ENCODE data around the gene NCEH1.
"Not testable (repeated sequence)": the region's sequence is repeated elsewhere in the genome, so short reads cannot be mapped to it uniquely, and the experiment has no call there.

The NCEH1 gene

DNA sequence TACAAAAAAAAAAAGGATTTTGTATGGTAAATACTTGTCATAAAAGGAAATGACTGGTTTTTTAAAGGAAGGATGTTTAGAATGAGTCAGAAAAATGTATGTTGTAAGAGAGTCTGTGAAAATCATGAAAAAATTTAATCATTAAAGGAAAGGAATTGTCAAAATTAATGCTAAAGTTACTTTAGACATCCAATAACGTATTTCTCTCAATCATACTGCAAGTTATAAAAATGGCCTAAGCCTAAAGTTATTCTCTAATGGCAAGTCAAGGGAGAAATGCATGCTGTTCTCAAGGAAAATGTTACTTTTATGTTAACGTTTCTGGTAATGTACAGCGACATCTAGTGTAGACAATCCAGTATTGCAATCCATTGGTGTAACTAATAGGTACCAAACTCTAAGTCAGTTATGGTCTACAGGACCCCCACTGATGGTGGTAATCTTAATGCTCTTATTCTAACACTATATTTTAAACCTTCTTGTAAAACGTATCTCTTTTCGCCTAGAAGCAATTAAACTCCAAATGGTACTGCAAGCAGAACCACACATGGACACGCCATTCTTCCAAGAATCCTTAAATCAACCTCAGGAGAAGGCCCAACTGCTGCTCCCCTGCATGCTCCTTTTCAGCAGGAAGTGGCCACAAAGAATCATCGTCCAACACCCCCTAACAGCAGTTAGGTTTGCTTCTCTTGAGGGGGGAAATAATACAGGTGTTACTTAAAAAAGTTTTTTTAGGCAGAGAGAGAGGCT is 35.2 kb downstream of the NCEH1 start:
- no peak for DNase-seq

DNA sequence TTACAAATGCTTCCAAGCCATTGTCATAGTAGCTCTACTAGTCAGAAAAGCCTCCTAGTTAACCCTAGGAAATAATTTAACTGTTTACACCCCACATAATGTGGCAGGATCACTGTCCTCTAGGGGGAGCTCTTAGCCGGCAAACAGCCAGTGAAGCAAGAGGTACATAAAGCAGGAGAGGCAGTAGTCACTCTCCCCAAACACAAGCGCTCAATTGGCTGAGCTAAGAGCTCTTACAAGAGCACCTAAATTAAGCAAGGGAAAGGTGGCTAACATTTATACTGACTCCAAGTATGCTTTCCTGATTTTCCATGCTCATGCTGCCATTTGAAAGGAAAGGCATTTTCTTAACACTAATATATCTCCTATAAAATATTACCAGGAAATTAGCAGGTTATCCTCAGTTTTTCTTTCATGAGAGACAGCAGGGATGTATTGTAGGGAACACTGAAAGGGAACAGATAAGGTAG is 37.6 kb downstream of the NCEH1 start:
- no peak for DNase-seq

DNA sequence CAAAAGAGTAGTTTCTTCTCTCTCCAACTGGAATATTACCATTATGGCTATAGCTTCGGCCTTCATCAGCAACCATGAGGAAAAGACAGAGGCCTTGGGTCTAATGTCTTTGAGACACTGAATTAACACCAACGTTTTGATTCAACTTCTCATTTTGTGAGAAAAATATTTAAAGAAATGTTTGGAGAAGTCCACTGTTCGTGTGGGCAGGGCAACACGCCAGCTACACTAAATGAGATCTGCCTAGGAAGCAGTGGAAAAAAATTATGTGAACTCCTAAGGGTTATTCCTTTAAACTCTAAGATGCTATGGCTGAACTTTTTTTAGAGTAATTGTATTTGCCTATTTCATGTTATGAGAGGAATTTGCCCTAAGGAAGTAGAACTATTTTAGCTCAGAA is 41.8 kb downstream of the NCEH1 start:
- DNase-seq: no peak

DNA sequence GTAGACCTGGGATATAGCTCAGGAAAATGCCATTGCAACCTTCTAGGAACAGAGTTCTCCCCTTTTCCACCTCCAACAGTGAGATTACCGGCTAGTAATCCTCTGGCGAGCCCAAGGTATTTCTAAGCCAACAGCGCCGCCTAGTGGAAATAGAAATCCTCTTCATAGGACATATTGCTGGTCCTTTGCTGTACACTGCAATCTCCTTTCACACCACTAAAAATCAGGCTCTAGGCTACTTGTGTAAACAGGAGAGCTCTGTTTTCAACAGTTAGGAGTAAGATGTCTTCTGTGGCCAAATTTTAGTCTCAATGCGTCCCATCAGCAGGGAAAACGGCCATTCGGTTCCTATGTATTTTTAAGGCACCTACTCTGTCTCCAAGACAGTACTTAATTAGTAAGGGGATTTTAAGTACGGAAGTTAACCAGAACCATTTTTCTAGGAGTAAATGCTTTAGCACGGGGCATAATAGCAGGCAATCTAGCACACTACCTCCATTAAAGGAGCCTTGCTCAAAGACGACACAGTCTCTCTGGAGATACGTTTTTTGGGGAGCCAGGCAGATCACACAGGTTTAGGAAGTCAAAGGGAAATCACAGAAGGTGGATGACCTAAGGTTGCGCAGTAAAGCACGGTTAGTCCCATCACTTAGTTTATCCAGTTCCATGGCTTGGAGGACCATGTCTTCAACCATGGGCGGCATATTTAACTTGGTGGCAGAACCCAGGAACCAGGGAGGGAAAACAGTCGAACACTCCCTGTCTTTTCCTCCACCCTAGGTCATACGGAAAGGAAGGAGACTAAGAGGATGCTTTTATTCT is 43.8 kb downstream of the NCEH1 start:
- no peak for DNase-seq

DNA sequence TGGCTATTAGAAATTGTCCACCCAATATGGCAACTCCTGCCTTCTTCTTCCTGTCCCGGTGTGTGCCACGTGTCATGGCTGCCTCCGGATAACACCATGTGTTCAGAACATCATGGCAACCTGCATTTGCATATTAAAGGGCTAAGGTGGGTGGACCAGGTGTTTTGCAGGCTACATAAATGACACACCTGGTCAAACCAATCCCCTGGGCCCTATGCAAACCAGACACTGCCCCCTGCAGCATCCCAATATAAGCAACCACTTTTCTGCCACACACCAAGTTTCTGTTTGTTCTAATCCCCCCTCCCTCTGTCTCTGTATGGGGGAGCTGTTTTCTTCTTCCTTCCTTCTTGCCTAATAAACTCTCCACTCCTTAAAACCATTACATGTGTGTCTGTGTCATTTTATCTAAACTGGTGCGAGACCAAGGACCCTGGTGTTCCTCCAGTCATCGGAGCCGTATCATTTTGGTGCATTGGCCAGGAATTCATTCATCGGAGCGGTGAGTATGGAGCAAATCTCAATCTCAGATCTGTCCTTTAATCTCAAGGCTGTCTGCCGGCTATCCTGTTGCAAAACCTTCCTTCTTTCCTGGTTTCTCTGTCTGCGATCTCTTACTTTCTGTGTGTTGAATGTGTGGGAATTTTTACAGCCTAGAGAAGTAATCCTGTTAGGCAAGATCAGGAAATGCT is 44.5 kb downstream of the NCEH1 start:
- no peak for DNase-seq

DNA sequence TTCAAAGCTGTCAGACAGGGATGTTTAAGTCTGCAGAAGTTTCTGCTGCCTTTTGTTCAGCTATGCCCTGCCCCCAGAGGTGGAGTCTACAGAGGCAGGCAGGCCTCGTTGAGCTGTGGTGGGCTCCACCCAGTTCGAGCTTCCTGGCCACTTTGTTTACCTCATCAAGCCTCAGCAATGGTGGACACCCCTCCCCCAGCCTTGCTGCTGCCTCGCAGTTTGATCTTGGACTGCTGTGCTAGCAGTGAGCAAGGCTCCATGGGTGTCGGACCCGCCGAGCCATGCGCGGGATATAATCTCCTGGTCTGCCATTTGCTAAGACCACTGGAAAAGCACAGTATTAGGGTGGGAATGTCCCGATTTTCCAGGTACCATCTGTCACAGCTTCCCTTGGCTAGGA is 45.4 kb downstream of the NCEH1 start:
- not testable (repeated sequence) for DNase-seq

DNA sequence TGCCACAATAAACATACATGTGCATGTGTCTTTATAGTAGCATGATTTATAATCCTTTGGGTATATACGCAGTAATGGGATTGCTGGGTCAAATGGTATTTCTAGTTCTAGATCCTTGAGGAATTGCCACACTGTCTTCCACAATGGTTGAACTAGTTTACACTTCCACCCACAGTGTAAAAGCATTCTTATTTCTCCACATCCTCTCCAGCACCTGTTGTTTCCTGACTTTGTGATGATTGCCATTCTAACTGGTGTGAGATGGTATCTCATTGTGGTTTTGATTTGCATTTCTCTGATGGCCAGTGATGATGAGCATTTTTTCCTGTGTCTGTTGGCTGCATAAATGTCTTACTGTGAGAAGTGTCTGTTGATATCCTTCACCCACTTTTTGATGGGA is 50.4 kb downstream of the NCEH1 start:
- not testable (repeated sequence) for DNase-seq

DNA sequence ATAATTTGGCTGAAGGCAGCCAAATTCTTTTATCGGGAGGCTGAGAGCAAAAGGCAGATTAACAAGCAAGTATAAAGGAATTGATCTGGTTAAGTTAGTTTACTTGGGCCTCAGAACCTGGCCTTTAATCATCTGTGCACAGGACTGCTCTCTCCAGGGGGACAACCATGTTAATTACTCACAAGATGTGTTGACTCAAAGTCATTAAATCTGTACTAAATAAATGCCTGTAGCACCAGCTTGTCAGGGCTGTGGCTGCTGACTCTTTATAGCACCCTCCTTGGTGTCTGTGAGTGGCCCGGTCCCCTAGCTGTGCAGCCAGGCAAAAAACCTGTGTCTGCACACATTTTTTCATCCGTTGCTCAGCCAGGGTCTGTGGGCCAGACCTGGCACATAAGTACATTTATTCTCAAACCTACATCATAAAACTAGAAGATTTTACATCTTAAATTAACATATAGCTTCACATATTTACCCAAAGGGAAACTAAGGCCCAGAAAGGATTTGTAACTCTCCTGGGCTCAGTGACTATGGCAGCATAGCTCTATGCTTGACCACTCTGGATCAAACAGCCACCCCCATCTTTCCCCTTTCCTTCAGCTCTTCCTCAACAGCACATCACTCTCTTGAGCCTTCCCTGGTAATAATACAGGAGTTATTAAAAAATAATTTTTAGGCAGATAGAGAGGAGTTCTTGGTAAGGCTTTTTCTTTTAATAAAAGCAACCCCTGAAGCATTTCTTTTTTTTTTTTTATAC is 51.4 kb downstream of the NCEH1 start:
- DNase-seq: no peak

DNA sequence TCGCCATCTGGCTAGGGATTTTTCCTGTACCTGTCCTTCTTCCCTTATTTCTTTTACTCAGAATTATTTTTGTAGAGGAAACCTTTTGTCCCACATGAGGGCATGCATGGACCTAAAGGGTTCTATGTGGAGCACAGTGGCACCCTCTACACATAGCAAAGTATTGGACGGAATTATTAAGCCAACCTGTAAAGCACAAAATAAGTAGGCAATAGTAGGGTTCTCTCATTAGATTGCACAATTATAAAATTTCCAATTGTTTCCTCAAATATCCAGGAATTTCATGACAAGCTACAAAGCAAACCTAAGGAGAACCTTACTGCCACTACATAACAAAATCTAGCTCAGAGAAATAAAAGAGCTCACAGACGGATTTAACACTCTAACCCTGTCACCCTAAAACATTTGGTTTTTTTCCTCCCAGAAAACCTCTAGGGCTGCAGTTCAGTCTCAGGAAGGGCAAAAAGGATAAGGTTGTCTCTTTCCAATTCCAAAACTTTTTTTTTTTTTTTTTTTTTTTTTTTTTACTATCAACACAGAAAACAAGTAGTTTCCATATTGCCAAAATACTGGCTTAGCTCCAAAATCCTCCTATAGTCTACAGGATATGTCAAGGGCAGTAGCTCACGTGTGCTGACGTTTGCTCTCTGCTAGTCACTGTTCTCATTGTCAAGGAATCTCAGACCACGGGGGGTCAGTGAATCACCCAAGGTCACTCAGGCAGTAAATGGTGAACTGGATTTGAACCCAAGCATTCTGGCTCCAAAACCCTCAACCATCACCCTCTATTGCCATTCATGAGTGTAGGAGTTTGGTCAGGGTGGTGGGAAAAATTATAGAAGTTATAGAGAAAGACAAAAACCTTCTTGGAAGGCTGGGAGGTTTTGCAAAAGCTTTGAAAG is 52.3 kb downstream of the NCEH1 start:
- no peak for DNase-seq

DNA sequence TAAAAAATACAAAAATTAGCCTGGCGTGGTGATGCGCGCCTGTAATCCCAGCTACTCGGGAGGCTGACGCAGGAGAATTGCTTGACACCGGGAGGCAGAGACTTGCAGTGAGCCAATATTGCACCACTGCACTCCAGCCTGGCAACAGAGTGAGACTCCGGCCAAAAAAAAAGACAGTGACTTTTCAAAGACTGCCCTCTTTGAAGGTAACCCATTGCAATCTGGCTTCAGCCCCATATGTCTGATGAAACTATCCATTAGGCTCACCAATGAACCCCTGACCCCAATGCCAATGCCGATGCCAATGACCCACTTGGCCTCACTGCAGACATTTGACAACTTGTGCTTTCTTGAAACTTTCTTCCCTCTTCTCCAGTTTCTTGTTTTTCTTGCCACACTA is 54.3 kb downstream of the NCEH1 start:
- DNase-seq: no peak

DNA sequence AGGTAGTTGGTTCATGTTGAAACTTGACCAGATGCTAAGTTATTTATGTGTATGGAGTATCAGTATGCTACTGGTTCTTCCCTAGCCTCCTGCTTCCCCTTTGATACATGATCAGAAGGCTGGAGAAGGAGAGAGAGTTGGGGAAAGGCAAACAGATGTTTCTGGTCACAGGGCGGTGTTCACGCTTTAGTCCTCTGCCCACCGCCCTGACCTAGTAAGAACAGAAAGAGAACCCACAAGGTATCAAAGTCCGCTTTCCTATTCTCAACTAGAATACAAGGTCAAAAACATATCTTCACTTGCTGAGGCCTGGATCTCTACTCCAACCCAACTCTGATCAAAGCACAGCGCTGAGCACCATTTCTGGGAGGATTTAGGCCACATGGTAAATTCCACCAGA is 55.5 kb downstream of the NCEH1 start:
- no peak for DNase-seq

DNA sequence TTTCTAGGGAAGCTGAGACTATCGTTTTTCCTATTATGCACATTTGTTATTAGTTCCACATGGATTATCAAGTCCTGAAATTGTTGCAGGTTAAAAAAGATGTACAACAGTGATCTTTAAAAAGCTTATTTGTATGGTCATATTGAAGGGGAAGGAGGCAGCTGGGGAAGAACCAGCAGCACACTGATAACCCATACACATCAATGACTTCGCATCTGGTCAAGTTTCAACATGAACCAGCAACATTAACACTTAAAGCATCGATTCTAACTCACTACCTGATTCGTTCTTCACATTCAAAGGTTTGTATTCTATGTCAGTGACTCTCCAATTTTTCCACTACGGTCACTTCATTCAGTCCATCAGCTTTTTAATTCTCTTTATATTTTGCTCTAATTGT is 56.4 kb downstream of the NCEH1 start:
- no peak for DNase-seq

DNA sequence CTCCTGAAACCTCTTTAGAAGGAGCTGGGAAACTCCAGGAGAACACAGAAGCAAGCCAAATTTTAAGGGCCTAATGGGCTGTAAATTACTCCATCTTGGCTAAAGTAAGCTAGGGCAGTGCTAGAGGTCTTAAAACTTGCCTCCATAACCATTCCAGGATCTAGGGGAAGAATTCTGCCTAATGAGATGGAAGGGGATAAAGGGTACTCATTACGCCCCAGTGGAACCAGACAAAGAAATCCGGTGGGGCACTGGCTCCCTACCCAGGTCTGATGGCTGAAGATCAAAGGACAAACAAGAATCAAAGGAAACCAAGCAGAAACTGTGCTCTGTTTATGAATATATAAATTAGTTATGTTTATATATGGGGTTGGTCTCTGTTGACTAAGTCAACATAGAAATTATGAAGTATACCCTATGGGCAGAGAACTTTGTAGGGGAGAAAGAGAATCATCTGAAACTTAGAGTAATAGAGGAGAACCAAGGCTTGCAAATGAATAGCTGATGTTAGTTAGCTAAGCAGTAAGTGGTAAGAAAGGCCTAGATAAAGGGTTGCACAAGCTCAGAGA is 57.8 kb downstream of the NCEH1 start:
- no peak for DNase-seq

DNA sequence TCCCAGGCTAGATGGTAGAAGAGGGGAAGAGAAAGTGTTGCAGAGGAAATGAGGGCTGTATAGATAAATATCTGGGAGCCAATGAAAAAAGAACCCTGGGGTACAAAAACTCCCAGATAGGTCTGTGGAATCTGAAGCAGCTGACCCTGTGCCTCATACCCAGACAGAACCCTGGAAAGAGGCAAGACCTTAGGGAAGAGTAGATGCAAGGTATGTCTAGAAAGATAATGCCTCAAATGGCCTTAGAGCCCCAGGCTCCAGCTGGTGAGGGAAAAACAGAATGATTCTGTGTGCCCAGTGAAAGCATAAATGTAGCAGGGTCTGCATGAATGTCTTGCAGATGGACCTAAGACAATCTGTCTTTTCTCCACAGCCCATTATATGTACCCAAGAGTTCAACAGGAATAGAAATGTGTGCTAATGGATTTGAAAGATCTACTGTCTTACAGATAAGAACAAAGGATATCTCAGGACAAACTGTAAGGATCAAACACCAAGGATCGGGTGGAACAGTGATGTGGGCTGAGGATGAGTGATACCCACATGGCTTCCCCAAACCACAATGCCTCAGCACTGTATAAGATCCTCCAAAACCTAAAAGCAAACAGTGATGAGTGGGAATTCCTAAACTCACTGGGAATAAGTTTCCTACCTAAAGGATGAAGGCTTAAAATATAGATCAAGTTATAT is 58.8 kb downstream of the NCEH1 start:
- no peak for DNase-seq

DNA sequence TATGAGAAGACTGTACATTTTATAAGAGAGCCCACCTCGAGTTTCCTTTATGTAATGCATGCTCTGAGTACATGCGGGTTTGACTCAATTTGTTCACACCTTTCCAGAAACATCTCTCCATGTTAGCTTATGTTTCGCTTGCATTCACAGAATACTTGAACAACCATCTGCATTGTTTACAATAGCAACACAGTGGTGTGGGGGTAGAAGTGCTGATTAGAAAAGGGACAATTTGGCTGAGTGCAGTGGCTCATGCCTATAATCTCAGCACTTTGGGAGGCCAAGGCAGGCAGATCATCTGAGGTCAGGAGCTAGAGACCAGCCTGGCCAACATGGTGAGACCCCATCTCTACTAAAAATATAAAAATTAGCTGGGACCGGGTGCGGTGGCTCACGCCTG is 60.9 kb downstream of the NCEH1 start:
- no peak for DNase-seq

DNA sequence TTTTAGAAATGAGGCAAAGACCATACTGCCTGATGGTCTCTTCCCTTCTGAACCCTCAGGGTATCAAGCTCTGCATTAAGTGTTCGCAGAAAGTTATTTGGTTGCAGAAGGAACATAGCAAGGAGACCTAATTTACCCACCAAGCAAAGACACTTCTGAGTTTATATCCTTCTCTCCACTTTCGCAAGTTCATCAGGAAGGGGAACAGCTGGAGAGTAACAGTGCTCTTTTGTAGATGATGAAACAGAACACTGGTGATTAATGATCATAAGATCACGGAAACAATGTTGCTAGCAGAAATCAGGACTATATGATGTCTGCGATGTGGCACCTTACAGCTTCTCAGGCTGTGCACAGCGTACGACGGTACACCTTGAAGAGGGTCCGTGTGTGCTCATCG is 62.1 kb downstream of the NCEH1 start:
- DNase-seq: no peak

DNA sequence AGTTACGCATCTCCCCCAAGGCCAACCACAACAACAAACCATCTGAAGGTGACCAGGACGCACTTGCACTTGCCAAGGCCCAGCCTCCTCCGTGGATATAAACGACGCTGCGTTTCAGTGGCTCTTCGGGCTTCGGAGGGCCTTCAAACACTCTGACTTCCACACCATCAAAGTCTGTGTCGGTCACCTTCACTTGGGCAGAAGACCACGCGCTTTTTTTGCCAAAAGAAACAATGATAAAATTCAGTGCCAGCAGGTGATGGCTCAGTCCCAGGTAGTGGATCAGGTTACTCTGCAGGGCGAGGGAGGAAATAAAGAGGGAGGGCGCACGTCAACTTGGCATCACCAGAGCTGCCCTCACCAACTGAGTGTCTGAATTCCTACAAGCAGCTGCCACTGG is 63.0 kb downstream of the NCEH1 start:
- no peak for DNase-seq

DNA sequence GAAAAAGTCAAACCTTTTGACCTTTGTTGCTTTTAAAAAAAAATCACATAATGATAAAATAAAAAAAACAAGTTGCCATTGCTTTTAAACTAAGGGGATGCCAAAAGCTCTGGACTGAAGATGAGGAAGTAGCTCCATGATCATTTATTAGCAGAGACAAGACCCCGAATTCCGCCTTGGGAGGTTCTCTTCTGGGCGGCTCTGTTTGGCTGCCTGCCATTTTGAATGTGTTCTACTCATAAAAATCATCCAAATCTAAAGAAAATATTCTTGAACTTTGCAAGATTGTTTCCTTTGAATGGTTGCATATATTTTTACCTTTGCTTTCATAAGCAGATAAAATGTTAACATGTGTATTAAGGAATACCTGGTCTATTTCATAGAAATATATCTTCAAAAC is 63.8 kb downstream of the NCEH1 start:
- DNase-seq: no peak

DNA sequence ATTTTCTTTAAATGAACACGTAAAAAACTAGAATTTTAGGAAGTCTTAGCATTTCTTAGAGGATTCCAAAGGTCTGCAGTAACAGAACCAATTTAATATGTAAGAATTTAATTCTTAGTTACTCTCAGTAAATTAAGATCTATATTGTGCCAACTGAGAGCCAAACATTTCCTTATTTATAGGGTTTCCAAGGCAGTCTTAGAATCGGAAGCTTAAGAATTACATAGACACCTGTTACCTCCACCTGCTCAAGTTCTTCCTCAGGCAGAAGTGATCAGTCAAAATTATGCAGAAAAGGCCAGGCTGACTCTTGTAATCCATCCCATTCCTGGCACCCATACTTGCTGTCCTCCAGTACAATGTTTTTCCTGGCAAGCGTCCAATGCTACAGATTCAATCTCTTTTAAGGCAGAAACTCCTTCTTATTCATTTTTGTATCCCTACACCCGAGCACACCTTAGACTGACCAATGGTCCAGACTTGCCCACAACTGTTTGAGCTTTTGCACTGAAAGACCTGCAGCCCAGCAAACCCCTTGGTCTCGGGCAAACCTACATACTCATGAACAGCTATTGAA is 64.3 kb downstream of the NCEH1 start:
- no peak for DNase-seq

DNA sequence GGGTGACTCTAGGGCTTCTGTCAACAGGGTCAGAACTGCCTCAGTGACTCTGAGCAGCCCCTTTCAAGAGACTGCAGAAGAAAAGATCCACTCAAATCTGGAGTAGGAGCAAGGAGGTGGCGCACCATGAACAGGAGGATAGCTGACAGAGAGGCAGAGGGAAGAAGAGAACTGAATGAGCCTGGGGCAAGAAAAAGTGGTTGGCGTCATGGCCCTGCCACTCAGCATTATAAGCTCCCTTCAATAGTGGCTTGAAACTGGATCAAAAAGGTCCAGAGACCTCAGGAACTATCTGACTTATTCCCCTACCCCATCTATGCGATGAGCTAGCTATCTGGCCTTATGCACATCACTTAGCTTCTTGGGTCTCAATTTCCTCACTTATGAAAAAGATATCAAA is 66.6 kb downstream of the NCEH1 start:
- no peak for DNase-seq
